HepG2 (cell line): ENCODE data around the gene POC1B. TPM values are rescaled to one million over a fixed set of nuclear protein-coding genes. Genes with fewer than 3 reads are reported as not detected.
A peak's percentile ranks its signal among the peaks of the same experiment; 100 is the strongest.

ENCODE experiments used
- HDAC2 ChIP-seq: sonication (generic); formaldehyde crosslinking; IDR thresholded peaks from 2 replicates; pipeline ENCODE4 v1.4.0; 2020; ENCODE audit warnings: missing genetic modification reagents
- NFKB2 ChIP-seq: sonication (generic); formaldehyde crosslinking; IDR thresholded peaks from 2 replicates; pipeline ENCODE4 v1.4.0; 2020; ENCODE audit warnings: missing genetic modification reagents, borderline replicate concordance
- PLRG1 ChIP-seq: fragments of 450-650 bp; conservative IDR thresholded peaks from 2 replicates; pipeline ENCODE4 v1.6.1; 2016
- RXRA ChIP-seq: sonication (generic); formaldehyde crosslinking; IDR thresholded peaks from 2 replicates; pipeline ENCODE4 v1.5.1; 2020; ENCODE audit warnings: missing genetic modification reagents
- XRCC5 ChIP-seq: fragments of 200-400 bp; formaldehyde crosslinking; optimal IDR thresholded peaks from 2 replicates; pipeline ENCODE3; 2017; ENCODE audit warnings: mild to moderate bottlenecking, low read length
- YY1 ChIP-seq: IDR thresholded peaks from 2 replicates; pipeline ENCODE4 v1.6.1; 2011; ENCODE audit warnings: low read length, low read depth, moderate library complexity, mild to moderate bottlenecking; ENCODE audit not compliant: insufficient read depth, insufficient replicate concordance
- ZFP41 ChIP-seq: sonication (generic); formaldehyde crosslinking; IDR thresholded peaks from 2 replicates; pipeline ENCODE4 v1.4.0; 2020; ENCODE audit warnings: mild to moderate bottlenecking, missing genetic modification reagents, borderline replicate concordance
- ZNF382 ChIP-seq: sonication (generic); formaldehyde crosslinking; IDR thresholded peaks from 2 replicates; pipeline ENCODE4 v1.5.0; 2020; ENCODE audit warnings: missing genetic modification reagents, mild to moderate bottlenecking, borderline replicate concordance
- ZNF44 ChIP-seq: sonication (generic); formaldehyde crosslinking; IDR thresholded peaks from 2 replicates; pipeline ENCODE4 v1.5.1; 2020; ENCODE audit warnings: mild to moderate bottlenecking, missing genetic modification reagents
- polyA plus RNA-seq, 8 experiments: library from polyadenylated mRNA; depleted of rRNA in 3 of 8; stranded (reverse) in 7 of 8; unstranded in 1 of 8; fragments of >200 nt; fragmentation: Illumina TruSeq in 4 of 8; extraction: Trizol in 4 of 8; gene quantifications; 2 replicates each; pipeline versions ENCODE4 v1.2.1 to v1.2.3, GENCODE V29; 2011 to 2016; ENCODE audit warnings: low read depth in 4 of 8, missing spikeins in 1 of 8, mixed read lengths in 1 of 8; ENCODE audit not compliant: insufficient read depth in 1 of 8
- total RNA-seq, 5 experiments: library from RNA; depleted of rRNA; stranded (reverse); fragments of >200 nt; fragmentation: Illumina TruSeq; extraction: Trizol; gene quantifications; 2 replicates each; pipeline ENCODE4 v1.2.3, GENCODE V29; 2016; ENCODE audit warnings: low read depth in 1 of 5
- TF ChIP-seq, protein P1 (sequence below): sonication (generic); formaldehyde crosslinking; IDR thresholded peaks from 2 replicates; pipeline ENCODE4 v1.4.0; 2020; ENCODE audit warnings: missing genetic modification reagents
- TF ChIP-seq, protein P2 (sequence below): sonication (generic); formaldehyde crosslinking; IDR thresholded peaks from 2 replicates; pipeline ENCODE4 v1.4.0; 2020; ENCODE audit warnings: mild to moderate bottlenecking, missing genetic modification reagents
- TF ChIP-seq, protein P3 (sequence below): sonication (generic); formaldehyde crosslinking; IDR thresholded peaks from 2 replicates; pipeline ENCODE4 v1.4.0; 2020; ENCODE audit warnings: missing genetic modification reagents, borderline replicate concordance
- TF ChIP-seq, protein P4 (sequence below): sonication (generic); formaldehyde crosslinking; IDR thresholded peaks from 2 replicates; pipeline ENCODE4 v1.8.1; 2023; ENCODE audit warnings: missing genetic modification reagents, mild to moderate bottlenecking, borderline replicate concordance
- TF ChIP-seq, protein P5 (sequence below): sonication (generic); formaldehyde crosslinking; IDR thresholded peaks from 2 replicates; pipeline ENCODE4 v1.4.0; 2020; ENCODE audit warnings: missing genetic modification reagents

The POC1B gene
- total and polyA plus RNA-seq, 2 of the 13 experiments (the other 11 are each of a cell fraction or from before 2014, with no cell fraction given): 9.3 to 11.0 TPM

DNA sequence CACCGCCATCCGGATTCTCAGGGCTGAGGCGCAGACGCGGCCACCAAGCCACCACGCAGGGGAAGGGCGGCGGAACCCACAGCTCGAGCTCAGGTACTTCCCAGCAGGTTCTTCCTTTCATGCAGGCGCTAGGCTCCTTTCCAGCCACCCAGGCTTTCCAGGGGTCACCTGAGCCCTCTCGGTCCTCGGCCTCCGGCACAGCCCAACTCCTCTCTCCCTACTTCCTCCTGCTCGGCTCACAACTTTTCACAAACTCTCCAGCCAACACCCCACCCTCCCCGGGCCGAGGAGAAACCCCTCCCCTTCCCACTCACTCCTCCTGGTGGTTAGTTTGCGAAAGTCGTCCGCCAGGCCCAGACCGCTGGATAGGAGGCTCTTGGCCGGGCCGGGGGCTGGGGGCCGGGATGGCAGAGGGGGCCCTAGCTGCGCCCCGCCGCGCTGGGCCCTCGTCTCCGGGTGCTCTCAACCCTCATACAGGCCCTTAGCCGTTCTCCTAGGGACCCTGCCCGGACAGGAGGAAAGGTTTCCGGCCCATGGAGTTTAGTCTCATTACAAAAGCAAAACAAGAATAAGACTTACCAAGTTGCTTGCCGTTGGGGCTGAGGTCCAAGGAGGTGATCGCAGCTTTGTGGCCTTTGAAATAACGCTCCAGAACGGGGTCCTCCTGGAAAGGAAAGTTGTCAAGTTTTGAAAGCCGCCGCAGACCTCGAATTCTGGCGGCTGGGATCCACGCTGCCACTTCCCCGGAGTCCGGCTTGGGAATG is 1.1 kb downstream of the POC1B start, which contains the start of gene GALNT4 (continued):
- TF ChIP-seq, protein P1, sequence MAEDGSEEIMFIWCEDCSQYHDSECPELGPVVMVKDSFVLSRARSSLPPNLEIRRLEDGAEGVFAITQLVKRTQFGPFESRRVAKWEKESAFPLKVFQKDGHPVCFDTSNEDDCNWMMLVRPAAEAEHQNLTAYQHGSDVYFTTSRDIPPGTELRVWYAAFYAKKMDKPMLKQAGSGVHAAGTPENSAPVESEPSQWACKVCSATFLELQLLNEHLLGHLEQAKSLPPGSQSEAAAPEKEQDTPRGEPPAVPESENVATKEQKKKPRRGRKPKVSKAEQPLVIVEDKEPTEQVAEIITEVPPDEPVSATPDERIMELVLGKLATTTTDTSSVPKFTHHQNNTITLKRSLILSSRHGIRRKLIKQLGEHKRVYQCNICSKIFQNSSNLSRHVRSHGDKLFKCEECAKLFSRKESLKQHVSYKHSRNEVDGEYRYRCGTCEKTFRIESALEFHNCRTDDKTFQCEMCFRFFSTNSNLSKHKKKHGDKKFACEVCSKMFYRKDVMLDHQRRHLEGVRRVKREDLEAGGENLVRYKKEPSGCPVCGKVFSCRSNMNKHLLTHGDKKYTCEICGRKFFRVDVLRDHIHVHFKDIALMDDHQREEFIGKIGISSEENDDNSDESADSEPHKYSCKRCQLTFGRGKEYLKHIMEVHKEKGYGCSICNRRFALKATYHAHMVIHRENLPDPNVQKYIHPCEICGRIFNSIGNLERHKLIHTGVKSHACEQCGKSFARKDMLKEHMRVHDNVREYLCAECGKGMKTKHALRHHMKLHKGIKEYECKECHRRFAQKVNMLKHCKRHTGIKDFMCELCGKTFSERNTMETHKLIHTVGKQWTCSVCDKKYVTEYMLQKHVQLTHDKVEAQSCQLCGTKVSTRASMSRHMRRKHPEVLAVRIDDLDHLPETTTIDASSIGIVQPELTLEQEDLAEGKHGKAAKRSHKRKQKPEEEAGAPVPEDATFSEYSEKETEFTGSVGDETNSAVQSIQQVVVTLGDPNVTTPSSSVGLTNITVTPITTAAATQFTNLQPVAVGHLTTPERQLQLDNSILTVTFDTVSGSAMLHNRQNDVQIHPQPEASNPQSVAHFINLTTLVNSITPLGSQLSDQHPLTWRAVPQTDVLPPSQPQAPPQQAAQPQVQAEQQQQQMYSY (CRISPR knock-in tag): no peak; the same call in 1 of the 2 replicates
- TF ChIP-seq, protein P2, sequence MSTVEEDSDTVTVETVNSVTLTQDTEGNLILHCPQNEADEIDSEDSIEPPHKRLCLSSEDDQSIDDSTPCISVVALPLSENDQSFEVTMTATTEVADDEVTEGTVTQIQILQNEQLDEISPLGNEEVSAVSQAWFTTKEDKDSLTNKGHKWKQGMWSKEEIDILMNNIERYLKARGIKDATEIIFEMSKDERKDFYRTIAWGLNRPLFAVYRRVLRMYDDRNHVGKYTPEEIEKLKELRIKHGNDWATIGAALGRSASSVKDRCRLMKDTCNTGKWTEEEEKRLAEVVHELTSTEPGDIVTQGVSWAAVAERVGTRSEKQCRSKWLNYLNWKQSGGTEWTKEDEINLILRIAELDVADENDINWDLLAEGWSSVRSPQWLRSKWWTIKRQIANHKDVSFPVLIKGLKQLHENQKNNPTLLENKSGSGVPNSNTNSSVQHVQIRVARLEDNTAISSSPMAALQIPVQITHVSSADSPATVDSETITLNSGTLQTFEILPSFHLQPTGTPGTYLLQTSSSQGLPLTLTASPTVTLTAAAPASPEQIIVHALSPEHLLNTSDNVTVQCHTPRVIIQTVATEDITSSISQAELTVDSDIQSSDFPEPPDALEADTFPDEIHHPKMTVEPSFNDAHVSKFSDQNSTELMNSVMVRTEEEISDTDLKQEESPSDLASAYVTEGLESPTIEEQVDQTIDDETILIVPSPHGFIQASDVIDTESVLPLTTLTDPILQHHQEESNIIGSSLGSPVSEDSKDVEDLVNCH: no peak
- no peak for TF ChIP-seq ZFP41 (CRISPR knock-in tag)
- no peak for TF ChIP-seq ZNF382 (CRISPR knock-in tag)
- TF ChIP-seq YY1: no peak
- TF ChIP-seq NFKB2: peak; percentile 49; the same call in 1 of the 2 replicates
- no peak for TF ChIP-seq PLRG1
- TF ChIP-seq, protein P3, sequence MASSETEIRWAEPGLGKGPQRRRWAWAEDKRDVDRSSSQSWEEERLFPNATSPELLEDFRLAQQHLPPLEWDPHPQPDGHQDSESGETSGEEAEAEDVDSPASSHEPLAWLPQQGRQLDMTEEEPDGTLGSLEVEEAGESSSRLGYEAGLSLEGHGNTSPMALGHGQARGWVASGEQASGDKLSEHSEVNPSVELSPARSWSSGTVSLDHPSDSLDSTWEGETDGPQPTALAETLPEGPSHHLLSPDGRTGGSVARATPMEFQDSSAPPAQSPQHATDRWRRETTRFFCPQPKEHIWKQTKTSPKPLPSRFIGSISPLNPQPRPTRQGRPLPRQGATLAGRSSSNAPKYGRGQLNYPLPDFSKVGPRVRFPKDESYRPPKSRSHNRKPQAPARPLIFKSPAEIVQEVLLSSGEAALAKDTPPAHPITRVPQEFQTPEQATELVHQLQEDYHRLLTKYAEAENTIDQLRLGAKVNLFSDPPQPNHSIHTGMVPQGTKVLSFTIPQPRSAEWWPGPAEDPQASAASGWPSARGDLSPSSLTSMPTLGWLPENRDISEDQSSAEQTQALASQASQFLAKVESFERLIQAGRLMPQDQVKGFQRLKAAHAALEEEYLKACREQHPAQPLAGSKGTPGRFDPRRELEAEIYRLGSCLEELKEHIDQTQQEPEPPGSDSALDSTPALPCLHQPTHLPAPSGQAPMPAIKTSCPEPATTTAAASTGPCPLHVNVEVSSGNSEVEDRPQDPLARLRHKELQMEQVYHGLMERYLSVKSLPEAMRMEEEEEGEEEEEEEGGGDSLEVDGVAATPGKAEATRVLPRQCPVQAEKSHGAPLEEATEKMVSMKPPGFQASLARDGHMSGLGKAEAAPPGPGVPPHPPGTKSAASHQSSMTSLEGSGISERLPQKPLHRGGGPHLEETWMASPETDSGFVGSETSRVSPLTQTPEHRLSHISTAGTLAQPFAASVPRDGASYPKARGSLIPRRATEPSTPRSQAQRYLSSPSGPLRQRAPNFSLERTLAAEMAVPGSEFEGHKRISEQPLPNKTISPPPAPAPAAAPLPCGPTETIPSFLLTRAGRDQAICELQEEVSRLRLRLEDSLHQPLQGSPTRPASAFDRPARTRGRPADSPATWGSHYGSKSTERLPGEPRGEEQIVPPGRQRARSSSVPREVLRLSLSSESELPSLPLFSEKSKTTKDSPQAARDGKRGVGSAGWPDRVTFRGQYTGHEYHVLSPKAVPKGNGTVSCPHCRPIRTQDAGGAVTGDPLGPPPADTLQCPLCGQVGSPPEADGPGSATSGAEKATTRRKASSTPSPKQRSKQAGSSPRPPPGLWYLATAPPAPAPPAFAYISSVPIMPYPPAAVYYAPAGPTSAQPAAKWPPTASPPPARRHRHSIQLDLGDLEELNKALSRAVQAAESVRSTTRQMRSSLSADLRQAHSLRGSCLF (CRISPR knock-in tag): no peak
- TF ChIP-seq, protein P4, sequence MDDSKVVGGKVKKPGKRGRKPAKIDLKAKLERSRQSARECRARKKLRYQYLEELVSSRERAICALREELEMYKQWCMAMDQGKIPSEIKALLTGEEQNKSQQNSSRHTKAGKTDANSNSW (CRISPR knock-in tag): no peak
- no peak for TF ChIP-seq ZNF44
- TF ChIP-seq, protein P5, sequence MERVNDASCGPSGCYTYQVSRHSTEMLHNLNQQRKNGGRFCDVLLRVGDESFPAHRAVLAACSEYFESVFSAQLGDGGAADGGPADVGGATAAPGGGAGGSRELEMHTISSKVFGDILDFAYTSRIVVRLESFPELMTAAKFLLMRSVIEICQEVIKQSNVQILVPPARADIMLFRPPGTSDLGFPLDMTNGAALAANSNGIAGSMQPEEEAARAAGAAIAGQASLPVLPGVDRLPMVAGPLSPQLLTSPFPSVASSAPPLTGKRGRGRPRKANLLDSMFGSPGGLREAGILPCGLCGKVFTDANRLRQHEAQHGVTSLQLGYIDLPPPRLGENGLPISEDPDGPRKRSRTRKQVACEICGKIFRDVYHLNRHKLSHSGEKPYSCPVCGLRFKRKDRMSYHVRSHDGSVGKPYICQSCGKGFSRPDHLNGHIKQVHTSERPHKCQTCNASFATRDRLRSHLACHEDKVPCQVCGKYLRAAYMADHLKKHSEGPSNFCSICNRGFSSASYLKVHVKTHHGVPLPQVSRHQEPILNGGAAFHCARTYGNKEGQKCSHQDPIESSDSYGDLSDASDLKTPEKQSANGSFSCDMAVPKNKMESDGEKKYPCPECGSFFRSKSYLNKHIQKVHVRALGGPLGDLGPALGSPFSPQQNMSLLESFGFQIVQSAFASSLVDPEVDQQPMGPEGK (CRISPR knock-in tag): peak; percentile 95
- TF ChIP-seq RXRA (CRISPR knock-in tag): peak; percentile 14; the same call in 1 of the 2 replicates
- no peak for TF ChIP-seq HDAC2 (CRISPR knock-in tag)
- peak; percentile 76 for TF ChIP-seq XRCC5
